ENCODE data around the gene TBC1D22A.

Gene TBC1D22A

DNA sequence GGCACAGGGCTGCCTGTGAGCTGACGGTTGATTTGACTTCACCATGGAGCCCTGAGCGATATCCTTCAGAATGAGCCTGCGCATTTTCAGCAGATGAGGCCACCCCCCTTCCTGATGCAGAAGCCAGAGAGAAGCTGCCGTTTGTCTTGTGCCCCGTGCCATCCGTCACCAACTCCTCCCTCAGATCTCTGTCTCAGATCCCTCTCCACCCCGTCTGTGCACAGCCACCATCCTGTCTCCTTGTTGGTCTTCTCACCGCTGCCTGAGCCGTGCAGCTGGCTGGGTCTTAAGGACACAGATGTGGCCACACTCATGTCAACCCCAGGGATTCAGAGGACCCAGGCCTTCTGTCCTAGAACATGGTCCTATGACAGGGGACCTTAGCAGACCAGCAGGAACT, 293.9 kb downstream of the TBC1D22A start:
- H3K4me1 ChIP-seq (ENCODE audit: low read length) = peaks cover 26% of the 10 kb centered on the region

DNA sequence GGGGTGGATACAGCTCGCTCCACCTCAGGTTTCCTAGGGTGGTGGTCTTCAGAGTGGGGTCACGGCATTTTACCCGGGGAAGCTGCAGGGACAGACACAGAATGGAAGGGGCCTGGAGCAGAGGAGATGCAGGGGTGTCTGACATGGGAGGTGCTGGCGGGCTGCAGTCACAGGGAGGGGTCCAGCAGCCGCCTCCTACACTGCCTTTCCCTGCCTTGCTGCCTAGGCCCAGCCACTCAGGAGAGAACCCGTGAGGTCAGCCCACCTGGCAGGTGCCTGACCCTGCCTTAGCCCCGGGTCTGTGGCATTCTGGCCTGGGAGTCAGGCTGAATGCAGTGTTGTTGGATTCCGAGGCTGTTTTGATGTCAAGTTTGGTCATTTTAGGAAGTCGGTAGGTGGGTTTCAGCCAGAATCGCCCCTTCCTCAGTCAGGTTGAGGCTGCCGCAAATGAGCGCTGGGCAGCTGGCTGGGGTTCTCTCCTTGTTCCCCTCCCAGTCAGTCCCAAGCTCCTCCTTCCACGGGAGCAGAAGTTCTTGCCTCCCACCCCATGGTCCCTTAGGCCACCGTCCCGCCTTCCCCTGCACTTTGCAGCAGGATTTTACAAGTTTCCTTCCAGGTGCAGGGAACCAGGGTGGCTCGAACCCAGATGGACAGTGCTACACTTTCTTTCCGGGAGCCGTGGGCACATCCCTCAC, 294.5 kb downstream of the TBC1D22A start:
- Histone ChIP-seq H3K9me3 (ENCODE audit: insufficient read depth, low read length) (no peaks in the 10 kb centered on the region), H3K9ac (ENCODE audit: low read length) (no peak overlapping the region), H3K4me3 (ENCODE audit: low read length) (no peak overlapping the region), H3K79me2 (ENCODE audit: low read length) (peaks cover 4% of the 10 kb centered on the region; the same call in 1 of the 2 replicates), H2AFZ (ENCODE audit: low read depth, low read length) (no peak overlapping the region), H3K27ac (ENCODE audit: low read length) (no peak overlapping the region), H4K20me1 (ENCODE audit: insufficient read depth, low read length) (peaks cover 74% of the 10 kb centered on the region), H3K36me3 (replicated peaks; ENCODE audit: low read depth, low read length) (peaks cover 42% of the 10 kb centered on the region), H3K4me1 (ENCODE audit: low read length) (peaks cover 26% of the 10 kb centered on the region), H3K27me3 (ENCODE audit: low read depth, low read length) (no peaks in the 10 kb centered on the region), H3K4me2 (ENCODE audit: low read length) (no peak overlapping the region)
- no peak for TF ChIP-seq EZH2phosphoT487 (IDR thresholded peaks at IDR 0.05; ENCODE audit: low read depth)
- TF ChIP-seq, protein P1, sequence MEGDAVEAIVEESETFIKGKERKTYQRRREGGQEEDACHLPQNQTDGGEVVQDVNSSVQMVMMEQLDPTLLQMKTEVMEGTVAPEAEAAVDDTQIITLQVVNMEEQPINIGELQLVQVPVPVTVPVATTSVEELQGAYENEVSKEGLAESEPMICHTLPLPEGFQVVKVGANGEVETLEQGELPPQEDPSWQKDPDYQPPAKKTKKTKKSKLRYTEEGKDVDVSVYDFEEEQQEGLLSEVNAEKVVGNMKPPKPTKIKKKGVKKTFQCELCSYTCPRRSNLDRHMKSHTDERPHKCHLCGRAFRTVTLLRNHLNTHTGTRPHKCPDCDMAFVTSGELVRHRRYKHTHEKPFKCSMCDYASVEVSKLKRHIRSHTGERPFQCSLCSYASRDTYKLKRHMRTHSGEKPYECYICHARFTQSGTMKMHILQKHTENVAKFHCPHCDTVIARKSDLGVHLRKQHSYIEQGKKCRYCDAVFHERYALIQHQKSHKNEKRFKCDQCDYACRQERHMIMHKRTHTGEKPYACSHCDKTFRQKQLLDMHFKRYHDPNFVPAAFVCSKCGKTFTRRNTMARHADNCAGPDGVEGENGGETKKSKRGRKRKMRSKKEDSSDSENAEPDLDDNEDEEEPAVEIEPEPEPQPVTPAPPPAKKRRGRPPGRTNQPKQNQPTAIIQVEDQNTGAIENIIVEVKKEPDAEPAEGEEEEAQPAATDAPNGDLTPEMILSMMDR (IDR thresholded peaks at IDR 0.05; ENCODE audit: low read depth, low read length) = no peak

More for the DNA sequence above, 293.9 kb downstream of the TBC1D22A start:
- no peak overlapping the region for H3K4me3 ChIP-seq (ENCODE audit: low read length)
- peaks cover 8% of the 10 kb centered on the region; the same call in 1 of the 2 replicates for H3K79me2 ChIP-seq (ENCODE audit: low read length)
- H3K27ac ChIP-seq (ENCODE audit: low read length) = no peak overlapping the region
- H3K27me3 ChIP-seq (ENCODE audit: low read depth, low read length) = no peaks in the 10 kb centered on the region
- no peak for TF ChIP-seq EZH2phosphoT487 (IDR thresholded peaks at IDR 0.05; ENCODE audit: low read depth)
- TF ChIP-seq, protein P1 (IDR thresholded peaks at IDR 0.05; ENCODE audit: low read depth, low read length) = no peak
- no peak overlapping the region for H3K9ac ChIP-seq (ENCODE audit: low read length)
- H2AFZ ChIP-seq (ENCODE audit: low read depth, low read length) = no peak overlapping the region
- peaks cover 80% of the 10 kb centered on the region for H4K20me1 ChIP-seq (ENCODE audit: insufficient read depth, low read length)
- H3K9me3 ChIP-seq (ENCODE audit: insufficient read depth, low read length) = no peaks in the 10 kb centered on the region
- H3K36me3 ChIP-seq (replicated peaks; ENCODE audit: low read depth, low read length) = peaks cover 40% of the 10 kb centered on the region
- H3K4me2 ChIP-seq (ENCODE audit: low read length) = no peak overlapping the region

DNA sequence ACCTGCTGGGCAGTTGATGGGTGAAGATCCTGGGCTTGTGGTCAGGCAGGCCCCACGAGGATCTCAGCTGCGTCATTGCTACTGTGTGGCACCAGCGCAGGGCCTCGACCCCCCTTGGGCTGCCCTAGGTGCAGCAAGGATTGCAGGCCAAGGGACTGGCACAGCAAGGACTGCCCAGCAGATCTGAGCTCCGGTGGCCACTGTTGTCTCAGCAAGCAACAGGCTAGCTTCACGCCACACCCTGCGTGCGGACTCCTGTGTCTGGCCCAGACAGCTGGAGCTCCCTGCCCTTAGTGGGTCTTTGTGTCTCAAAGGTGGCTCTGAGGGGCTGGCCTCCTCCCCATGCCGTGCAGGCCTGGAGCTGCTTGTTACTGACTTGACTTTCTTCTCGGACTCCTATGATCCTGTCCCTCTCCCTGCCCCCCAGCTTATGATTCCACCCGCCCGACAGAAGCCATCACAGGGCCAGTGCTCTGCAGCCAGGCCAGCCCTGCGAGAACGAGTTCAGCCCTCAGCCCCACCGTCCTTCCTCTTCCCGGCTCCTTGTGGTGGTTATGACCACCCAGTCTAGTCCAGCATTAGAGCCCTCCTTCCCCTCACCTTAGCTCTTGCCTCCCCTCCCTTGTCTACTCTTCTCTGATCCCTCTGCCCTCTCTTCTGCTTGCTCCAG, 295.6 kb downstream of the TBC1D22A start:
- H3K27me3 ChIP-seq (ENCODE audit: low read depth, low read length) = no peaks in the 10 kb centered on the region
- no peaks in the 10 kb centered on the region for H3K9me3 ChIP-seq (ENCODE audit: insufficient read depth, low read length)
- peaks cover 53% of the 10 kb centered on the region for H3K36me3 ChIP-seq (replicated peaks; ENCODE audit: low read depth, low read length)
- no peak overlapping the region for H3K4me3 ChIP-seq (ENCODE audit: low read length)
- H3K4me2 ChIP-seq (ENCODE audit: low read length) = peak overlapping the region; percentile 62; the same call in 1 of the 2 replicates
- TF ChIP-seq EZH2phosphoT487 (IDR thresholded peaks at IDR 0.05; ENCODE audit: low read depth) = no peak
- TF ChIP-seq, protein P1 (IDR thresholded peaks at IDR 0.05; ENCODE audit: low read depth, low read length) = no peak
- H2AFZ ChIP-seq (ENCODE audit: low read depth, low read length) = no peak overlapping the region
- no peaks in the 10 kb centered on the region for H3K79me2 ChIP-seq (ENCODE audit: low read length)
- H3K4me1 ChIP-seq (ENCODE audit: low read length) = peaks cover 26% of the 10 kb centered on the region
- peaks cover 79% of the 10 kb centered on the region for H4K20me1 ChIP-seq (ENCODE audit: insufficient read depth, low read length)
- no peak overlapping the region for H3K27ac ChIP-seq (ENCODE audit: low read length)
- no peak overlapping the region for H3K9ac ChIP-seq (ENCODE audit: low read length)

DNA sequence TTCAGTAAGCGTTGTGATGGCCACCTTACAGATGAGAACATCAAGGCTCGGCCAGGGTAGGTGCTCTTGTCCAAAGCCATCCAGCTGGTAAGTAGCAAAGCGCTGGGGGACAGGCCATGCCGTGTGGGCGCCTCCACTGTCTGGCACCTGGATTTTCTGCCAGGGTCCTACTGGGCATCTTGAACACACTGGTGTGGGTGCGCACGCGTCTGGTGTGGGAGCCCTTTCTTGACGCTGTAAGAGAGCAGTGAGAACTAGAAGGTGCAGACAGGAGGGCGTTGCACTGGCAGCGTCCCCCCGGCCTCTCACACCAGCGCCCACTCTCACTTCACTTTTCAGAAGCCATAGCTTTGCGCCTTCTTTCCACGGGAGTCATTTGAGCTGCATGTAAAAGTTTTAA, 296.6 kb downstream of the TBC1D22A start:
- Histone ChIP-seq H4K20me1 (ENCODE audit: insufficient read depth, low read length) (peaks cover 75% of the 10 kb centered on the region), H3K4me1 (ENCODE audit: low read length) (peaks cover 26% of the 10 kb centered on the region), H3K27me3 (ENCODE audit: low read depth, low read length) (no peaks in the 10 kb centered on the region), H3K27ac (ENCODE audit: low read length) (peak overlapping the region; percentile 32), H3K36me3 (replicated peaks; ENCODE audit: low read depth, low read length) (peaks cover 48% of the 10 kb centered on the region), H3K4me3 (ENCODE audit: low read length) (peak overlapping the region; percentile 23), H3K4me2 (ENCODE audit: low read length) (peak overlapping the region; percentile 62), H2AFZ (ENCODE audit: low read depth, low read length) (no peak overlapping the region), H3K79me2 (ENCODE audit: low read length) (no peaks in the 10 kb centered on the region), H3K9ac (ENCODE audit: low read length) (peak overlapping the region; percentile 8; the same call in 1 of the 2 replicates), H3K9me3 (ENCODE audit: insufficient read depth, low read length) (no peaks in the 10 kb centered on the region)
- no peak for TF ChIP-seq EZH2phosphoT487 (IDR thresholded peaks at IDR 0.05; ENCODE audit: low read depth)
- TF ChIP-seq, protein P1 (IDR thresholded peaks at IDR 0.05; ENCODE audit: low read depth, low read length) = no peak

Measured in OCI-LY3 (cell line).